HuH-7.5 (cell line): ENCODE results near the gene SLC15A4.

Source experiments
- DNase-seq: peaks from one replicate; pipeline ENCODE4 v3.0.0; 2011; ENCODE audit warnings: low spot score

SLC15A4 gene

GRCh38 chr12:128794661-128795529 is 28.9 kb downstream of the SLC15A4 start:
- no peak for DNase-seq

DNA sequence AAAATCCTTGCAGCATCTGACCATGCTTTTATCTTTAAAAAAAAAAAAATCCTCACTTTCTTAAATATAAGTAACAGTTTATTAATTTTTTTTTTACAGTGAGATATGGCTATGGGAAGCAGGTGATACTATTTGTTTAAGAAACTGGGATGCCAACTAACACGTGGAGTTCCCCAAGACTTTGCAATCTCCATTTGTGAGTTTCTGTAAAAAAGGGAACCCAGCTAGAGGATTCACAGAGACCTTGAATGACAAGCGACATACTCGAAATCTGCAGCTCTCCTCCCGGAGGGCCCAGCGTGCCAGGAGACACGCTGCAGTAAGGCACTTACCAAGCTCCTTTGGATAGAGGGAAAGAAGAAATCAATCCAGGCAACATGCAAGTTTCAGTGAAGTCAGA is 30.1 kb downstream of the SLC15A4 start:
- DNase-seq = no peak

DNA sequence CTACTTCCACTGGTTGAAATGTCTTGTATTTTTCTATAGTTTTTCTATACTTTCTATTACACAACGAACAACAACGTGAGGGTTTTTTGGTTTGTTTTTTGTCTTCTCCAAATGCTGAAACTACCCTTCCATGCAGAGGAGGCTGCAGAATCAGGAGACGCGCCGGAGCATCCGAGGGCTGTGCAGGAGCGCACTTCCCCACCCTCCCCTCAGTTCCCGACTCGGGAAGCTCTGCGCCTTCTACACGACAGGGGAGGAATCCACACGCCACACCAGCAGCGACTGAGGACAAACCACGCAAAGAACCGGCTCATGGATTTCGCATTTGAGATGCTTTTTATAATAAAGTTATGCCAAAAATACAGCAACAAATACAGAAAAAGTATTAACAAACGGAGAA is 30.9 kb downstream of the SLC15A4 start:
- DNase-seq = no peak

GRCh38 chr12:128792398-128792797 is 31.4 kb downstream of the SLC15A4 start:
- no peak for DNase-seq

- DNase-seq = no peak
Observed at GRCh38 chr12:128791395-128792322, 32.1 kb downstream of the SLC15A4 start.

- no peak for DNase-seq
Observed at GRCh38 chr12:128790653-128791373, 32.9 kb downstream of the SLC15A4 start.

- DNase-seq = no peak
Observed at GRCh38 chr12:128790221-128790620, 33.5 kb downstream of the SLC15A4 start.

DNA sequence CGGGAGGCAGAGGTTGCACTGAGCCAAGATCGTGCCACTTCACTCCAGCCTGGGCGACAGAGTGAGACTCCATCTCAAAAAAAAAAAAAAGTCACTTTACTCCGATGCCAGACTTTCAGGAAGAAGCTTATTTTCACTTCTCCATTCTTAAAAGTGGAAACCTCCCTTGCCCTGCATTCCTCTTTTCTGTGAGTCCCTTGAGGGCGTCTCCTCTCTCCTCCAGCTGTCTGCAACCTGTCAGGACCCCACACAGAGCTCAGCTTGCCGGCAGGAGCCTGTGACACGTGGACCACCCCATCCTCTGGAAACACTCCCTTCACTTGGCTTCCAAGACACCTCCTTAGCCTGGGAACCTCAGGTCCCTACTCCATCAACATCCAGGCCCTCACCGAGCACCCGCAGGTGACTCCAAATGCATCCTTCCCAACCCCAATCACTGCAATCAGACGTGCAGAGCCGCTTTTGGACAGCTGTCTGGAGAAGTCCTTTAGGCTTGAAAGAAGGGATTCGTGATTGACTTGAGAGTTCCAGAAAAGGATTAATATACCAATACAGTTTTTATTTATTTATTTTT is 34.3 kb downstream of the SLC15A4 start:
- no peak for DNase-seq

DNA sequence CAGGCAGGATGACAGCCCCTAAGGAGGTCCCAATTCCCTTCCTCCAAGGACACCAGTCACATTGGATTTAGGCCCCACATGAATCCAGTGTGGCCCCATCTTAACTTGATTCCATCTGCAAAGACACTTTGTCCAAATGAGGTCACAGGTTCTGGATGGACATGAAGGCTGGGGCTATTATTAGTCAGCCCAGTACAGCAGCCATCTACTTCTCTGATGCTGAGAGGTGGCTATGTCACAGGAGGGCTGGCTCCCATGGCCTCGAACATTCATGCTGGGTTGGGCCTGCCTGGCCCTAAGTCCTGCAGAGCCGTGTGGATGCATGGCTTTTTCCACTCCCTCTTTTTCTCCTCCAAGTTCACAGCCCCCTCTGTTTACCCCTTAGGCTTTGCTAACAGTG is 35.9 kb downstream of the SLC15A4 start:
- DNase-seq = no peak

- no peak for DNase-seq
Observed at GRCh38 chr12:128786741-128787391, 36.9 kb downstream of the SLC15A4 start.

GRCh38 chr12:128784030-128784760 is 39.6 kb downstream of the SLC15A4 start:
- no peak for DNase-seq

DNA sequence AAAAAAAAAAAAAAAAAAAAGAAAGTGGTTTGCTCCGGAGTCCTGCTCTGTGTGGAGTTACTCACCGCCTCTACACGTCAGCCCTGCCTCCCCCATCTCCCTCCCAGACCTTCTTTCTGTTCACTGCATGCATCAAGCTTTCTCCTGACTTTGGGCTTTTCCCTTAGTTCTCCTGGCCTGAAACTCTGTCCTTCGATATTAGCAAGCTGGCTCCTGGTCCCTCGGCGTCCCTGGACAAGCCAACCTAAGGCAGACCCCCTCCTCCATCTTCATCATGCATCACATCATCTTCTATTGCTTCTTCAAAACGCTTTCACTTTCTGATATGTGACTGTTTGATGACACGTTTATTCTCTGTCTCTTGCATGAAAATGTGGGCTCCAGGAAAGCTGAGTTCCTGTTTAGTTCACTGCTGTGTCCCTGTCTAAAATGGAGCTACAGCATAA is 40.6 kb downstream of the SLC15A4 start:
- DNase-seq = no peak

- no peak for DNase-seq
Observed at GRCh38 chr12:128779901-128780300, 43.9 kb downstream of the SLC15A4 start.

DNA sequence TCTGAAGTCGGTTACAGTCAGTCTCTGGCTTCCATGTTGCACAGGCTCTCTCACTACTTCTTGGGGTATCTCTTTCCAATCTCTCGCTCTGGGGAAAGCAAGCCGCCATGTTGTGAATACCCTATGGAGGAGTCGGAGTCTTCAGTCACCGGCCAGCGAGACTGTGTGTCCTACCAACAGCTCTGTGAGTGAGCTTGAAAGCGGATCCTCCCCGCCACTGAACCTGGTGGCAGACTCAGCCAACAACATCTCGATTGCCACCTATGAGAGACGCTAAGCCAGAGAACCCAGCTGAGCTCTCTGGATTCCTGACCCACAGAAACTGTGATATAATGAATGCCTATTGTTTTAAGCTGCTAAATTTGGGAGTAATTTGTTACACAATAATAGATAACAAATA is 51.5 kb downstream of the SLC15A4 start:
- DNase-seq = no peak

GRCh38 chr12:128771681-128772080 is 52.1 kb downstream of the SLC15A4 start:
- no peak for DNase-seq

DNA sequence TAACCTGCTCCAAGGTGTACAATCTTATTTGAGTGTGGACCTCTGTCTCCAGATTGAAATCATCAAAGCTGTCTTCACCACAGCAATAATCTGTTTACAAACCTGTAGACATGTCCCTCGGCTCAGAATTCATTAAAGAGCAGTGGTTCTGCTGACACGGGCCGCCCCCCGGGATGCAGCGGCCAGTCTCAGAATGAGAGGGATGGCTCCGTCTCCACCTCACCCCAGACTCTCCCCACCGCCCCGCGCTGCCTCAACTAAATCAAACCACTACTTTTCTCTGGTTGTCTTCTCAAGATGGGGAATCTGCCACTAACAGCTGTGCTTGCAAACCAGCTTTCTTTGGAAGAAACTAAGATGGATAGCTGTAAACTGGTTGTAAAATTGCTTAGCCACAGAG is 56.2 kb downstream of the SLC15A4 start:
- no peak for DNase-seq

GRCh38 chr12:128766738-128767501 is 56.8 kb downstream of the SLC15A4 start:
- no peak for DNase-seq

GRCh38 chr12:128763395-128763794 is 60.4 kb downstream of the SLC15A4 start:
- DNase-seq = no peak

- DNase-seq = no peak
Observed at GRCh38 chr12:128761379-128761790, 62.4 kb downstream of the SLC15A4 start.

- no peak for DNase-seq
Observed at GRCh38 chr12:128755566-128755965, 68.2 kb downstream of the SLC15A4 start.
